ENCODE measurements around the gene STAT6.

DNA sequence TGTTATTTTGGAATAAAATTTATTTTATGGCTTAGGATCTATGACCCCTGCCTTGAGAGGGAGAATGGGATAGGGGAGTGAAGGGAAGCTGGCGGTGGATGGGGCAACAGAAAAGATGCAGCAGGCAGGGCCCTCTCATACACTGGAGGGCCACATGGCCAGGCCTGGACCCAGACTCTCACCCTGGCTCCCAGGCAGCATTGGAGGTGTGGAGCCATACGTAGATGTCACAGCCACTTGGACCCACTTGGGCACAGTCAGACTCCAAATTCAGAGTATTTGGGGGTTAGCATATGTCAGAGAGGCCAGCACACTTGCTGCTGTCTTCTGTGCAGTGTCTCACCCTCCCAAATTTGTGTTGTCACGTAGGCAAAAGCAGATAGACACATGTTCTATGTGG lies 15.7 kb downstream of the STAT6 start:
- TF ChIP-seq, protein P1, sequence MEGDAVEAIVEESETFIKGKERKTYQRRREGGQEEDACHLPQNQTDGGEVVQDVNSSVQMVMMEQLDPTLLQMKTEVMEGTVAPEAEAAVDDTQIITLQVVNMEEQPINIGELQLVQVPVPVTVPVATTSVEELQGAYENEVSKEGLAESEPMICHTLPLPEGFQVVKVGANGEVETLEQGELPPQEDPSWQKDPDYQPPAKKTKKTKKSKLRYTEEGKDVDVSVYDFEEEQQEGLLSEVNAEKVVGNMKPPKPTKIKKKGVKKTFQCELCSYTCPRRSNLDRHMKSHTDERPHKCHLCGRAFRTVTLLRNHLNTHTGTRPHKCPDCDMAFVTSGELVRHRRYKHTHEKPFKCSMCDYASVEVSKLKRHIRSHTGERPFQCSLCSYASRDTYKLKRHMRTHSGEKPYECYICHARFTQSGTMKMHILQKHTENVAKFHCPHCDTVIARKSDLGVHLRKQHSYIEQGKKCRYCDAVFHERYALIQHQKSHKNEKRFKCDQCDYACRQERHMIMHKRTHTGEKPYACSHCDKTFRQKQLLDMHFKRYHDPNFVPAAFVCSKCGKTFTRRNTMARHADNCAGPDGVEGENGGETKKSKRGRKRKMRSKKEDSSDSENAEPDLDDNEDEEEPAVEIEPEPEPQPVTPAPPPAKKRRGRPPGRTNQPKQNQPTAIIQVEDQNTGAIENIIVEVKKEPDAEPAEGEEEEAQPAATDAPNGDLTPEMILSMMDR (IDR thresholded peaks at IDR 0.05; ENCODE audit: low read depth, low read length, poor library complexity, severe bottlenecking), result no peak
- TF ChIP-seq EZH2phosphoT487 (IDR thresholded peaks at IDR 0.05; ENCODE audit: borderline replicate concordance, low read length), result no peak

Data from DOHH2 (cell line).